Adrenal gland (tissue), 12 donors: Measurements from ENCODE around the gene ASTL. TPM values are rescaled to one million over a fixed set of nuclear protein-coding genes. Genes with fewer than 3 reads are reported as not detected.

Experiments
- DNase-seq, 7 donors: peaks; one replicate each; pipeline ENCODE4 v3.0.0-alpha.2; 2019 to 2020
- H3K27ac ChIP-seq, 5 donors: fragments of 200-600 bp; sonication (generic) in 4 of 5; 1 replicate in 3 of 5; 2 replicates in 2 of 5; pipeline versions ENCODE4 v1.5.1 to v1.8.0; 2016 to 2020; ENCODE audit warnings: mild to moderate bottlenecking in 1 of 5
- H3K27me3 ChIP-seq: fragments of 200-600 bp; 2 replicates; pipeline ENCODE4 v1.8.0; 2021
- H3K36me3 ChIP-seq, 2 donors: fragments of 200-600 bp; replicated peaks in 1 of 2; 1 replicate in 1 of 2; 2 replicates in 1 of 2; pipeline versions ENCODE4 v1.5.1 to v1.8.0; 2018 to 2022
- H3K4me1 ChIP-seq, 2 donors: fragments of 200-600 bp; replicated peaks in 1 of 2; 1 replicate in 1 of 2; 2 replicates in 1 of 2; pipeline versions ENCODE4 v1.5.1 to v1.8.0; 2018 to 2021
- H3K4me3 ChIP-seq, 4 donors: fragments of 200-600 bp; sonication (generic) in 3 of 4; one replicate each; pipeline ENCODE4 v1.5.1; 2016 to 2018
- H3K9me3 ChIP-seq, 3 donors: fragments of 200-600 bp; sonication (generic) in 1 of 3; replicated peaks in 1 of 3; 1 replicate in 2 of 3; 2 replicates in 1 of 3; pipeline versions ENCODE4 v1.5.1 to v1.8.0; 2016 to 2021
- POLR2A ChIP-seq, 2 donors: fragments of 450-650 bp; IDR thresholded peaks; one replicate each; pipeline ENCODE4 v1.6.1; 2017; ENCODE audit warnings: antibody characterized with exemption in 2 of 2, mild to moderate bottlenecking in 2 of 2, moderate library complexity in 1 of 2
- WGBS, 4 donors: extraction: QIAGEN DNeasy Blood & Tissue Kit in 2 of 4; methylation state at CpG; one replicate each; pipeline versions ENCODE4 v1.1.5 to v1.1.7; 2013 to 2017; 5-methylcytosine and 5-hydroxymethylcytosine counted together
- intact Hi-C, 2 donors: fragments of 100-400 bp; cut with DNase I; formaldehyde crosslinking; loops; one replicate each; pipeline versions ENCODE4 v1.14.1 to v1.15.0; 2022 to 2023
- polyA plus RNA-seq, 3 donors: library from polyadenylated mRNA; stranded (reverse); fragments of 200-250 nt in 2 of 3; fragments of 350-450 nt in 1 of 3; fragmentation: Illumina TruSeq in 1 of 3; extraction: RNeasy Lipid Tissue Mini Kit (QIAGEN cat#74804) in 1 of 3; gene quantifications; one replicate each; pipeline ENCODE4 v1.2.3, GENCODE V29; 2013 to 2014
- total RNA-seq, 9 donors: library from RNA; depleted of rRNA in 4 of 9; stranded (reverse); fragments of >200 nt in 4 of 9; fragments of 120-200 nt in 1 of 9; fragmentation: NEBNext Ultra II Directional in 1 of 9; extraction: Animal tissue kit (Norgen Biotek cat#: 25700) in 1 of 9; gene quantifications; one replicate each; pipeline versions ENCODE4 v1.1.0 to v1.2.4, GENCODE V29; 2013 to 2023
- TF ChIP-seq, protein P1 (sequence below), 6 experiments: fragments of 450-650 bp in 4 of 6; fragments of 200-600 bp in 2 of 6; sonication (generic) in 1 of 6; IDR thresholded peaks; 1 replicate in 5 of 6; 2 replicates in 1 of 6; pipeline versions ENCODE4 v1.5.1 to v1.8.0; 2016 to 2021; ENCODE audit warnings: antibody characterized with exemption in 6 of 6, mild to moderate bottlenecking in 2 of 6, moderate library complexity in 1 of 6
- donor health status: healthy with polysubstance abuse.
- donor health status: Bipolar disorder and iron deficiency.
- donor health status: DM: yes; HTN: yes; CAD: no.
- donor health status: DM: no; HTN: no; CAD: no.
- donor health status: DM: no; HTN: no; CAD: no.
- donor health status: DM: yes; HTN: yes; CAD: no.

ASTL gene
- total and polyA plus RNA-seq, 12 donors, result not detected

DNA sequence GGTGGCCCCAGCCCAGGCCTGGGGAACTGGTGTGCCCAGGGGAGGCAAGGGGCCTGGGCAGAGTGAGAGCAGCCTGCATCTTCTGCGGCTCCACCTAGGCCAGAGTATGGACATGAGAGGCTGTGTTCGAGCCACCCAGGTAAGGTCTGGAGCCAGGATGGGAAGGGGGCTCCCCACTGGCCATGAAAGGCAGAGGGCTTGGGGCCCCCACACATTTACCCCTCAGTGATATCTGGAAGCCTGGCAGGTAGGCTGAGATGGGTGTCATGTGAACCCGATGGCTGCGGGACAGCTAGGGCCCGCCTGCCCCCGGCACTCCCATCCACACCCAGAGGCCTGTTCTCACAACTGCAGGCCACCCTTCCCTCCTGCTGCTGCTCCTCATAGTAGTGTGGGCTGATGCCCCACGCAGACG, 35.1 kb downstream of the ASTL start:
- Histone ChIP-seq H3K4me3 (no peak overlapping the region), H3K27ac (no peak overlapping the region), H3K4me1 (peaks cover 0 to 12% of the 10 kb centered on the region in 2 donors), H3K27me3 (no peaks in the 10 kb centered on the region), H3K9me3 (peaks cover 0 to 2% (median 0%) of the 10 kb centered on the region in 3 donors), H3K36me3 (no peaks in the 10 kb centered on the region)
- intact Hi-C loops, result no loop called here
- no peak for TF ChIP-seq POLR2A (IDR thresholded peaks at IDR 0.05)
- TF ChIP-seq, protein P1, sequence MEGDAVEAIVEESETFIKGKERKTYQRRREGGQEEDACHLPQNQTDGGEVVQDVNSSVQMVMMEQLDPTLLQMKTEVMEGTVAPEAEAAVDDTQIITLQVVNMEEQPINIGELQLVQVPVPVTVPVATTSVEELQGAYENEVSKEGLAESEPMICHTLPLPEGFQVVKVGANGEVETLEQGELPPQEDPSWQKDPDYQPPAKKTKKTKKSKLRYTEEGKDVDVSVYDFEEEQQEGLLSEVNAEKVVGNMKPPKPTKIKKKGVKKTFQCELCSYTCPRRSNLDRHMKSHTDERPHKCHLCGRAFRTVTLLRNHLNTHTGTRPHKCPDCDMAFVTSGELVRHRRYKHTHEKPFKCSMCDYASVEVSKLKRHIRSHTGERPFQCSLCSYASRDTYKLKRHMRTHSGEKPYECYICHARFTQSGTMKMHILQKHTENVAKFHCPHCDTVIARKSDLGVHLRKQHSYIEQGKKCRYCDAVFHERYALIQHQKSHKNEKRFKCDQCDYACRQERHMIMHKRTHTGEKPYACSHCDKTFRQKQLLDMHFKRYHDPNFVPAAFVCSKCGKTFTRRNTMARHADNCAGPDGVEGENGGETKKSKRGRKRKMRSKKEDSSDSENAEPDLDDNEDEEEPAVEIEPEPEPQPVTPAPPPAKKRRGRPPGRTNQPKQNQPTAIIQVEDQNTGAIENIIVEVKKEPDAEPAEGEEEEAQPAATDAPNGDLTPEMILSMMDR (IDR thresholded peaks at IDR 0.05), result no peak
- peak in 4 of 7 donors; percentile 3 to 34 (median 8) for DNase-seq
- WGBS, 4 donors, result 80 to 91% (median 85%) methylated on average over 6 to 8 of the region's 8 CpGs

GRCh38 chr2:96102596-96103186, 35.6 kb downstream of the ASTL start:
- peaks cover 0 to 13% of the 10 kb centered on the region in 2 donors for H3K4me1 ChIP-seq
- peaks cover 0 to 2% (median 0%) of the 10 kb centered on the region in 3 donors for H3K9me3 ChIP-seq
- DNase-seq, result peak in 3 of 7 donors; percentile 3 to 41 (median 7)
- WGBS, 4 donors, result 92 to 98% (median 96%) methylated on average over 15 of the region's 15 CpGs
- no peak for TF ChIP-seq POLR2A (IDR thresholded peaks at IDR 0.05)
- TF ChIP-seq, protein P1 (IDR thresholded peaks at IDR 0.05), result no peak
- no peak overlapping the region for H3K4me3 ChIP-seq
- no peaks in the 10 kb centered on the region for H3K27me3 ChIP-seq
- intact Hi-C loops, result no loop called here
- no peaks in the 10 kb centered on the region for H3K36me3 ChIP-seq
- H3K27ac ChIP-seq, result no peak overlapping the region

- H3K27ac ChIP-seq, result peak overlapping the region in 1 of 5 donors; percentile 58
- H3K9me3 ChIP-seq, result peaks cover 0 to 2% (median 0%) of the 10 kb centered on the region in 3 donors
- peak in 4 of 7 donors; percentile 2 to 29 (median 9) for DNase-seq
- WGBS, 4 donors, result 81 to 96% (median 84%) methylated on average over 3 of the region's 3 CpGs
- H3K4me1 ChIP-seq, result peaks cover 0 to 13% of the 10 kb centered on the region in 2 donors
- no peaks in the 10 kb centered on the region for H3K36me3 ChIP-seq
- no peak for TF ChIP-seq POLR2A (IDR thresholded peaks at IDR 0.05)
- TF ChIP-seq, protein P1 (IDR thresholded peaks at IDR 0.05), result no peak
- no peak overlapping the region for H3K4me3 ChIP-seq
- intact Hi-C loops, result no loop called here
- H3K27me3 ChIP-seq, result no peaks in the 10 kb centered on the region
Measured at GRCh38 chr2:96100893-96101304, 37.4 kb downstream of the ASTL start.

GRCh38 chr2:96099861-96100798, 38.2 kb downstream of the ASTL start:
- no peak overlapping the region for H3K4me3 ChIP-seq
- H3K27me3 ChIP-seq, result no peaks in the 10 kb centered on the region
- H3K36me3 ChIP-seq, result no peaks in the 10 kb centered on the region
- peaks cover 0 to 13% of the 10 kb centered on the region in 2 donors for H3K4me1 ChIP-seq
- TF ChIP-seq, protein P1 (IDR thresholded peaks at IDR 0.05), result no peak
- no peak for TF ChIP-seq POLR2A (IDR thresholded peaks at IDR 0.05)
- 74 to 77% (median 75%) methylated on average over 9 to 12 of the region's 12 CpGs for WGBS, 4 donors
- H3K27ac ChIP-seq, result peak overlapping the region in 1 of 5 donors; percentile 87
- intact Hi-C loops, result no loop called here
- peaks cover 0 to 1% (median 0%) of the 10 kb centered on the region in 3 donors for H3K9me3 ChIP-seq
- DNase-seq, result peak; percentile 9 to 71 (median 17)
